Measurements from ENCODE around the gene IMPG2. TPM values are rescaled to one million over a fixed set of nuclear protein-coding genes. Genes with fewer than 3 reads are reported as not detected.

Gene IMPG2
- 0.57 TPM for polyA plus RNA-seq
- long read RNA-seq, donor 1: 0 reads
- long read RNA-seq, donor 2: 0 reads
- long read RNA-seq, donor 3: 0 reads
- long read RNA-seq, donor 4: 0 reads
- long read RNA-seq, donor 5: 0 reads
- long read RNA-seq, donor 6: 0 reads
- long read RNA-seq, donor 7: 0 reads
- long read RNA-seq, donor 8: 0 reads
- long read RNA-seq, donor 9: 0 reads
- long read RNA-seq, donor 10: 0 reads
- long read RNA-seq, donor 11: 0 reads

GRCh38 chr3:101320475-101320874 is at the start of gene IMPG2:
TSS of gene IMPG2 (minus strand) at chr3:101320575. CDS start at chr3:101320372, 203 bp downstream.
- H3K9me3 ChIP-seq (ENCODE audit: control insufficient read depth, low read depth, low read length): no peaks in the 10 kb centered on the region
- no peaks in the 10 kb centered on the region for H3K4me1 ChIP-seq (ENCODE audit: control insufficient read depth, insufficient read depth, low read length)
- DNase-seq: no peak
- 89% methylated on average over 2 of the region's 2 CpGs for WGBS (ENCODE audit: insufficient coverage, low lambda C conversion rate)
- H3K4me3 ChIP-seq (ENCODE audit: low read length): no peak within 1 kb of the TSS
- no peaks in the 10 kb centered on the region for H3K36me3 ChIP-seq (ENCODE audit: control insufficient read depth, insufficient read depth, low read length)
- H3K27me3 ChIP-seq (ENCODE audit: control insufficient read depth, insufficient read depth, low read length): no peaks in the 10 kb centered on the region
- H3K27ac ChIP-seq (ENCODE audit: low read length): no peak within 1 kb of the TSS

- H3K4me1 ChIP-seq (ENCODE audit: control insufficient read depth, insufficient read depth, low read length): no peaks in the 10 kb centered on the region
- no peak for DNase-seq
- H3K36me3 ChIP-seq (ENCODE audit: control insufficient read depth, insufficient read depth, low read length): peaks cover 8% of the 10 kb centered on the region
- H3K27ac ChIP-seq (ENCODE audit: low read length): no peak overlapping the region
- H3K4me3 ChIP-seq (ENCODE audit: low read length): no peak overlapping the region
- WGBS (ENCODE audit: insufficient coverage, low lambda C conversion rate): no CpG with 5 or more reads among the region's 2 CpGs
- no peaks in the 10 kb centered on the region for H3K27me3 ChIP-seq (ENCODE audit: control insufficient read depth, insufficient read depth, low read length)
- H3K9me3 ChIP-seq (ENCODE audit: control insufficient read depth, low read depth, low read length): peaks cover 3% of the 10 kb centered on the region
Measured at GRCh38 chr3:101362406-101362805, 42.0 kb upstream of the IMPG2 start.

- Histone ChIP-seq H3K9me3 (ENCODE audit: control insufficient read depth, low read depth, low read length) (peaks cover under 1% of the 10 kb centered on the region), H3K27ac (ENCODE audit: low read length) (no peak overlapping the region), H3K4me3 (ENCODE audit: low read length) (no peak overlapping the region), H3K4me1 (ENCODE audit: control insufficient read depth, insufficient read depth, low read length) (no peaks in the 10 kb centered on the region), H3K27me3 (ENCODE audit: control insufficient read depth, insufficient read depth, low read length) (no peaks in the 10 kb centered on the region), H3K36me3 (ENCODE audit: control insufficient read depth, insufficient read depth, low read length) (peaks cover 2% of the 10 kb centered on the region)
- whole genome bisulfite sequencing (ENCODE audit: insufficient coverage, low lambda C conversion rate): no CpG with 5 or more reads among the region's 1 CpG
- no peak for DNase-seq
Measured at GRCh38 chr3:101351829-101352228, 31.5 kb upstream of the IMPG2 start.

- Histone ChIP-seq H3K27me3 (ENCODE audit: control insufficient read depth, insufficient read depth, low read length) (no peaks in the 10 kb centered on the region), H3K27ac (ENCODE audit: low read length) (no peak overlapping the region), H3K9me3 (ENCODE audit: control insufficient read depth, low read depth, low read length) (no peaks in the 10 kb centered on the region), H3K36me3 (ENCODE audit: control insufficient read depth, insufficient read depth, low read length) (peaks cover 16% of the 10 kb centered on the region), H3K4me1 (ENCODE audit: control insufficient read depth, insufficient read depth, low read length) (no peaks in the 10 kb centered on the region), H3K4me3 (ENCODE audit: low read length) (no peak overlapping the region)
- whole genome bisulfite sequencing (ENCODE audit: insufficient coverage, low lambda C conversion rate): no CpG with 5 or more reads among the region's 2 CpGs
- no peak for DNase-seq
Measured at GRCh38 chr3:101340591-101340990, 20.2 kb upstream of the IMPG2 start.

- Histone ChIP-seq H3K36me3 (ENCODE audit: control insufficient read depth, insufficient read depth, low read length) (peaks cover 18% of the 10 kb centered on the region), H3K9me3 (ENCODE audit: control insufficient read depth, low read depth, low read length) (no peaks in the 10 kb centered on the region), H3K4me1 (ENCODE audit: control insufficient read depth, insufficient read depth, low read length) (no peaks in the 10 kb centered on the region), H3K27ac (ENCODE audit: low read length) (no peak overlapping the region), H3K4me3 (ENCODE audit: low read length) (no peak overlapping the region), H3K27me3 (ENCODE audit: control insufficient read depth, insufficient read depth, low read length) (no peaks in the 10 kb centered on the region)
- WGBS (ENCODE audit: insufficient coverage, low lambda C conversion rate): no CpG with 5 or more reads among the region's 7 CpGs
- no peak for DNase-seq
Measured at GRCh38 chr3:101333883-101334282, 13.5 kb upstream of the IMPG2 start.

- WGBS (ENCODE audit: insufficient coverage, low lambda C conversion rate): 86% methylated on average over 4 of the region's 7 CpGs
- H3K4me3 ChIP-seq (ENCODE audit: low read length): no peak overlapping the region
- no peak for DNase-seq
- peaks cover 21% of the 10 kb centered on the region for H3K36me3 ChIP-seq (ENCODE audit: control insufficient read depth, insufficient read depth, low read length)
- H3K27ac ChIP-seq (ENCODE audit: low read length): no peak overlapping the region
- no peaks in the 10 kb centered on the region for H3K4me1 ChIP-seq (ENCODE audit: control insufficient read depth, insufficient read depth, low read length)
- no peaks in the 10 kb centered on the region for H3K27me3 ChIP-seq (ENCODE audit: control insufficient read depth, insufficient read depth, low read length)
- H3K9me3 ChIP-seq (ENCODE audit: control insufficient read depth, low read depth, low read length): no peaks in the 10 kb centered on the region
Measured at GRCh38 chr3:101329016-101329673, 8.8 kb upstream of the IMPG2 start.

- no peaks in the 10 kb centered on the region for H3K27me3 ChIP-seq (ENCODE audit: control insufficient read depth, insufficient read depth, low read length)
- peaks cover 13% of the 10 kb centered on the region for H3K36me3 ChIP-seq (ENCODE audit: control insufficient read depth, insufficient read depth, low read length)
- DNase-seq: peak in 1 of 2 donors; percentile 8
- 100% methylated on average over 1 of the region's 5 CpGs for WGBS (ENCODE audit: insufficient coverage, low lambda C conversion rate)
- H3K4me1 ChIP-seq (ENCODE audit: control insufficient read depth, insufficient read depth, low read length): no peaks in the 10 kb centered on the region
- H3K9me3 ChIP-seq (ENCODE audit: control insufficient read depth, low read depth, low read length): no peaks in the 10 kb centered on the region
- H3K4me3 ChIP-seq (ENCODE audit: low read length): no peak overlapping the region
- no peak overlapping the region for H3K27ac ChIP-seq (ENCODE audit: low read length)
Measured at GRCh38 chr3:101325393-101326134, 5.2 kb upstream of the IMPG2 start.

GRCh38 chr3:101319531-101319930 is 844 bp downstream of the IMPG2 start:
- no peaks in the 10 kb centered on the region for H3K27me3 ChIP-seq (ENCODE audit: control insufficient read depth, insufficient read depth, low read length)
- no peaks in the 10 kb centered on the region for H3K4me1 ChIP-seq (ENCODE audit: control insufficient read depth, insufficient read depth, low read length)
- no peak overlapping the region for H3K4me3 ChIP-seq (ENCODE audit: low read length)
- 38% methylated on average over 2 of the region's 5 CpGs for WGBS (ENCODE audit: insufficient coverage, low lambda C conversion rate)
- no peak for DNase-seq
- H3K27ac ChIP-seq (ENCODE audit: low read length): no peak overlapping the region
- no peaks in the 10 kb centered on the region for H3K36me3 ChIP-seq (ENCODE audit: control insufficient read depth, insufficient read depth, low read length)
- H3K9me3 ChIP-seq (ENCODE audit: control insufficient read depth, low read depth, low read length): no peaks in the 10 kb centered on the region

- Histone ChIP-seq H3K36me3 (ENCODE audit: control insufficient read depth, insufficient read depth, low read length) (no peaks in the 10 kb centered on the region), H3K27me3 (ENCODE audit: control insufficient read depth, insufficient read depth, low read length) (no peaks in the 10 kb centered on the region), H3K9me3 (ENCODE audit: control insufficient read depth, low read depth, low read length) (peaks cover 5% of the 10 kb centered on the region), H3K4me1 (ENCODE audit: control insufficient read depth, insufficient read depth, low read length) (no peaks in the 10 kb centered on the region), H3K27ac (ENCODE audit: low read length) (no peak overlapping the region), H3K4me3 (ENCODE audit: low read length) (no peak overlapping the region)
- no CpG with 5 or more reads among the region's 2 CpGs for WGBS (ENCODE audit: insufficient coverage, low lambda C conversion rate)
- no peak for DNase-seq
Measured at GRCh38 chr3:101312545-101312944, 7.8 kb downstream of the IMPG2 start.

- Histone ChIP-seq H3K4me3 (ENCODE audit: low read length) (no peak overlapping the region), H3K9me3 (ENCODE audit: control insufficient read depth, low read depth, low read length) (peaks cover 5% of the 10 kb centered on the region), H3K27me3 (ENCODE audit: control insufficient read depth, insufficient read depth, low read length) (no peaks in the 10 kb centered on the region), H3K36me3 (ENCODE audit: control insufficient read depth, insufficient read depth, low read length) (no peaks in the 10 kb centered on the region), H3K4me1 (ENCODE audit: control insufficient read depth, insufficient read depth, low read length) (no peaks in the 10 kb centered on the region), H3K27ac (ENCODE audit: low read length) (no peak overlapping the region)
- 73% methylated on average over 1 of the region's 2 CpGs for WGBS (ENCODE audit: insufficient coverage, low lambda C conversion rate)
- no peak for DNase-seq
Measured at GRCh38 chr3:101311676-101312075, 8.7 kb downstream of the IMPG2 start.
